ENCODE results near the gene MLEC. TPM values are rescaled to one million over a fixed set of nuclear protein-coding genes. Genes with fewer than 3 reads are reported as not detected.
A peak's percentile ranks its signal among the peaks of the same experiment; 100 is the strongest.

The MLEC gene
- total and polyA plus RNA-seq, 12 donors = 68.3 to 555 (median 264) TPM

GRCh38 chr12:120646044-120646443 is 40.9 kb upstream of the MLEC start:
- TF ChIP-seq POLR2A (IDR thresholded peaks at IDR 0.05) (no peak), CTCF (IDR thresholded peaks at IDR 0.05) (no peak)
- 51 to 61% (median 54%) methylated on average over 5 to 6 of the region's 6 CpGs for WGBS, 4 donors
- Histone ChIP-seq H3K27me3 (peaks cover 11% of the 10 kb centered on the region), H3K4me3 (no peak overlapping the region), H3K9me3 (replicated peaks in 1 of 3) (no peaks in the 10 kb centered on the region), H3K36me3 (replicated peaks in 1 of 2) (no peaks in the 10 kb centered on the region), H3K27ac (no peak overlapping the region), H3K4me1 (replicated peaks in 1 of 2) (peaks cover 11 to 14% of the 10 kb centered on the region in 2 donors)
- no peak for DNase-seq
- intact Hi-C loops (cut with DNase I) = loop anchor here (5.0 to 10.0 kb wide), 3 partner anchors 59 to 329 kb away; partner anchors contain the start of genes HNF1A (in 2 of the 2) and UNC119B (in 2 of the 2)

- H3K9me3 ChIP-seq (replicated peaks in 1 of 3) = no peaks in the 10 kb centered on the region
- intact Hi-C loops (cut with DNase I) = loop anchor here (5.0 to 10.0 kb wide), 3 partner anchors 60 to 327 kb away; partner anchors contain the start of genes HNF1A (in 2 of the 2) and UNC119B (in 2 of the 2)
- TF ChIP-seq CTCF (IDR thresholded peaks at IDR 0.05) = no peak
- H3K4me3 ChIP-seq = no peak overlapping the region
- peaks cover 4 to 8% of the 10 kb centered on the region in 2 donors for H3K4me1 ChIP-seq (replicated peaks in 1 of 2)
- DNase-seq = no peak
- no peak overlapping the region for H3K27ac ChIP-seq
- peaks cover 6% of the 10 kb centered on the region for H3K27me3 ChIP-seq
- WGBS, 4 donors = 58 to 79% (median 73%) methylated on average over 13 of the region's 13 CpGs
- H3K36me3 ChIP-seq (replicated peaks in 1 of 2) = no peaks in the 10 kb centered on the region
These were observed 39.6 kb upstream of the MLEC start for GRCh38 chr12:120647375-120647755.

GRCh38 chr12:120649442-120650232 is 37.3 kb upstream of the MLEC start:
- TF ChIP-seq CTCF (IDR thresholded peaks at IDR 0.05) = peak in 1 of 6 experiments; percentile 6
- TF ChIP-seq POLR2A (IDR thresholded peaks at IDR 0.05) = no peak
- no peak overlapping the region for H3K27ac ChIP-seq
- no peaks in the 10 kb centered on the region for H3K9me3 ChIP-seq (replicated peaks in 1 of 3)
- peak overlapping the region in 1 of 4 donors; percentile 39 for H3K4me3 ChIP-seq
- peaks cover 5% of the 10 kb centered on the region for H3K27me3 ChIP-seq
- H3K36me3 ChIP-seq (replicated peaks in 1 of 2) = no peaks in the 10 kb centered on the region
- 2 to 25% (median 18%) methylated on average over 14 to 33 of the region's 33 CpGs for WGBS, 4 donors
- intact Hi-C loops (cut with DNase I) = loop anchor here (5.0 to 10.0 kb wide), 4 partner anchors 62 to 325 kb away; partner anchors contain the start of genes HNF1A (in 2 of the 2), UNC119B (in 2 of the 2) and POP5 (in 1 of the 2)
- H3K4me1 ChIP-seq (replicated peaks in 1 of 2) = peaks cover 4 to 8% of the 10 kb centered on the region in 2 donors
- DNase-seq = no peak

GRCh38 chr12:120650233-120650690 is 36.7 kb upstream of the MLEC start:
- TF ChIP-seq POLR2A (IDR thresholded peaks at IDR 0.05) (no peak), CTCF (IDR thresholded peaks at IDR 0.05) (no peak)
- H3K27me3 ChIP-seq = peaks cover 5% of the 10 kb centered on the region
- intact Hi-C loops (cut with DNase I) = loop anchor here in 1 of 2 donors (10.0 kb wide), 1 partner anchor 65 kb away; the partner anchor contains the start of gene POP5
- H3K36me3 ChIP-seq (replicated peaks in 1 of 2) = no peaks in the 10 kb centered on the region
- peaks cover 4 to 8% of the 10 kb centered on the region in 2 donors for H3K4me1 ChIP-seq (replicated peaks in 1 of 2)
- 64 to 81% (median 74%) methylated on average over 11 to 12 of the region's 12 CpGs for WGBS, 4 donors
- DNase-seq = no peak
- no peak overlapping the region for H3K27ac ChIP-seq
- H3K9me3 ChIP-seq (replicated peaks in 1 of 3) = no peaks in the 10 kb centered on the region
- no peak overlapping the region for H3K4me3 ChIP-seq
